Measurements from ENCODE around the gene SDK1. TPM values are rescaled to one million over a fixed set of nuclear protein-coding genes. Genes with fewer than 3 reads are reported as not detected.

Gene SDK1
- total RNA-seq, 4 donors from 2014 or later: 1.2 to 1.8 (median 1.5) TPM

DNA sequence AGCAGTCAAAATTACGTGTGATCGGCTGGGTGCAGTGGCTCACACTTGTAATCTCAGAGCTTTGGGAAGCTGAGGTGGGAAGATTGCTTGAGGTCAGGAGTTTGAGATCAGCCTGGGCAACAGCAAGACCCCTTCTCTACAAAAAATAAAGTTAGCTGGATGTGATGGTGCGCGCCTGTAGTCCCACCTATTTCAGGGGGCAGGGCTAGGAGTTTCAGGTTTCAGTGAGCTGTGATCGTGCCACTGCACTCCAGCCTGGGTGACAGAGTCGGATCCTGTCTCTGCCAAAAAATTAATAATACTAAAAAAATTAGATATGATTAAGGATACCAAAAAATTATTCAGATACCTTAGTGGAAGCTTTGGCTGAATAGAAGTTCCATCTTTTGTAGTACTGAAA lies 136.4 kb downstream of the SDK1 start:
- TF ChIP-seq, protein P1, sequence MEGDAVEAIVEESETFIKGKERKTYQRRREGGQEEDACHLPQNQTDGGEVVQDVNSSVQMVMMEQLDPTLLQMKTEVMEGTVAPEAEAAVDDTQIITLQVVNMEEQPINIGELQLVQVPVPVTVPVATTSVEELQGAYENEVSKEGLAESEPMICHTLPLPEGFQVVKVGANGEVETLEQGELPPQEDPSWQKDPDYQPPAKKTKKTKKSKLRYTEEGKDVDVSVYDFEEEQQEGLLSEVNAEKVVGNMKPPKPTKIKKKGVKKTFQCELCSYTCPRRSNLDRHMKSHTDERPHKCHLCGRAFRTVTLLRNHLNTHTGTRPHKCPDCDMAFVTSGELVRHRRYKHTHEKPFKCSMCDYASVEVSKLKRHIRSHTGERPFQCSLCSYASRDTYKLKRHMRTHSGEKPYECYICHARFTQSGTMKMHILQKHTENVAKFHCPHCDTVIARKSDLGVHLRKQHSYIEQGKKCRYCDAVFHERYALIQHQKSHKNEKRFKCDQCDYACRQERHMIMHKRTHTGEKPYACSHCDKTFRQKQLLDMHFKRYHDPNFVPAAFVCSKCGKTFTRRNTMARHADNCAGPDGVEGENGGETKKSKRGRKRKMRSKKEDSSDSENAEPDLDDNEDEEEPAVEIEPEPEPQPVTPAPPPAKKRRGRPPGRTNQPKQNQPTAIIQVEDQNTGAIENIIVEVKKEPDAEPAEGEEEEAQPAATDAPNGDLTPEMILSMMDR (IDR thresholded peaks at IDR 0.05 in 4 of 5, conservative IDR thresholded peaks at IDR 0.05 in 1 of 5): no peak
- no peak for TF ChIP-seq POLR2A (IDR thresholded peaks at IDR 0.05)
- Histone ChIP-seq H3K27ac (no peak overlapping the region), H3K9me3 (no peaks in the 10 kb centered on the region), H3K36me3 (no peaks in the 10 kb centered on the region), H3K27me3 (no peaks in the 10 kb centered on the region), H3K4me1 (no peaks in the 10 kb centered on the region), H3K4me3 (no peak overlapping the region)
- intact Hi-C loops (cut with DNase I; ENCODE audit: low total_unique reads): no loop called here
- no peak for ATAC-seq
- no peak for DNase-seq
- in situ Hi-C loops (cut with MboI; ENCODE audit: low sequenced_read_pairs in 4 of 4): no loop called here

DNA sequence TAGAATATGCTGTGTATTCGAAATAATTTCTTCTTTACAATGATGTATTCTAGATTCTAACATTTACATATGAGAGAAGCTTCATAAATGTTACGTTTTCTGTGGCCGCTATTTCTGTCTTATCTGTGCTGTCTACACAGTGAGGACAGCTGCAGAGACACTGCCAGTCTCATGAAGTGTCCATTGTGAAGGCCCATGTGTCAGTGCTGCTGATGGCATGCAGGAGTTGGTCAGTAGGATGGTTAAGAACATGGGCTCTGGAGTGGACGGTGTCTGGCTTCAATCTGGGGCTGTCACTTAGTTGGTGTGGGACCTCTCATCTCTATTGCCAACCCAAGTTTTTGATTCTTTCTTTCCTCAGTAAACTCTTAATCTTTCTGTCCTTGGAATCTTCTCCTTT lies 137.3 kb downstream of the SDK1 start:
- Histone ChIP-seq H3K4me3 (no peak overlapping the region), H3K36me3 (no peaks in the 10 kb centered on the region), H3K4me1 (no peaks in the 10 kb centered on the region), H3K9me3 (no peaks in the 10 kb centered on the region), H3K27ac (no peak overlapping the region), H3K27me3 (no peaks in the 10 kb centered on the region)
- no peak for DNase-seq
- intact Hi-C loops (cut with DNase I; ENCODE audit: low total_unique reads): no loop called here
- ATAC-seq: no peak
- in situ Hi-C loops (cut with MboI; ENCODE audit: low sequenced_read_pairs in 4 of 4): no loop called here
- TF ChIP-seq POLR2A (IDR thresholded peaks at IDR 0.05): no peak
- TF ChIP-seq, protein P1 (IDR thresholded peaks at IDR 0.05 in 4 of 5, conservative IDR thresholded peaks at IDR 0.05 in 1 of 5): no peak

DNA sequence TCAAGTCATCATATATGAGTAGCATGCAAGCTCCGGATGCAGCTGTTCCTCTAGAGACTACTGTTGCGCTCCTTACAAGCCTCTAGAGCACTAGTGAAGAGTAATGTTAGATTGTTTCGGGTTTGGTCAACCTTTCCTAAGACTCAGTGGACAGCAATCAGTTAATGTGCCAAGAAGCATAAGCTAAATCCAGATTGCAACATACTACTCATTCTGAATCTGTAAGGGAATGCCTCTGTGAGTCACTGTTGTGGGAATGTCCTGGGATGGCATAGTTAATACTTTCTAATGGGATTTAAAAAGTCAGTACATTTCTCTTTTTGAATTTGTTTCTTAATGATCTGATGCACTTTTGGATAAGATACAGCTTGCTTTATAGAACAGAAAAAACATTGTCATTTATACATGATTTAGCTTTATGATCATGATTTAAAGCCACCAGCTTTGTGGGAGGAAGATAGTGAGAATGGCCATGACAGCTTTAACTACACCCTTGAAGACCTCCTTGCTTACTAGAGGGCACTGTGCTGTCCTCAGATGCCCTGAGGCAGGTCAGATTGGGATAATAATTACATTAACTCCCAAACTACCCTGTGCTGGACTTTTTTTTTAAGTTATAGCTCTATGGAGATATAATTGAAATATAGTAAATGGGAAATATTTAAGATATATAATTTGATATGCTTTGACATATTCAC lies 138.4 kb downstream of the SDK1 start:
- Histone ChIP-seq H3K4me1 (no peaks in the 10 kb centered on the region), H3K4me3 (no peak overlapping the region), H3K9me3 (no peaks in the 10 kb centered on the region), H3K27me3 (no peaks in the 10 kb centered on the region), H3K36me3 (no peaks in the 10 kb centered on the region), H3K27ac (no peak overlapping the region)
- DNase-seq (no peak), ATAC-seq (no peak)
- in situ Hi-C loops (cut with MboI; ENCODE audit: low sequenced_read_pairs in 4 of 4): no loop called here
- intact Hi-C loops (cut with DNase I; ENCODE audit: low total_unique reads): no loop called here
- TF ChIP-seq, protein P1 (IDR thresholded peaks at IDR 0.05 in 4 of 5, conservative IDR thresholded peaks at IDR 0.05 in 1 of 5): no peak
- no peak for TF ChIP-seq POLR2A (IDR thresholded peaks at IDR 0.05)

DNA sequence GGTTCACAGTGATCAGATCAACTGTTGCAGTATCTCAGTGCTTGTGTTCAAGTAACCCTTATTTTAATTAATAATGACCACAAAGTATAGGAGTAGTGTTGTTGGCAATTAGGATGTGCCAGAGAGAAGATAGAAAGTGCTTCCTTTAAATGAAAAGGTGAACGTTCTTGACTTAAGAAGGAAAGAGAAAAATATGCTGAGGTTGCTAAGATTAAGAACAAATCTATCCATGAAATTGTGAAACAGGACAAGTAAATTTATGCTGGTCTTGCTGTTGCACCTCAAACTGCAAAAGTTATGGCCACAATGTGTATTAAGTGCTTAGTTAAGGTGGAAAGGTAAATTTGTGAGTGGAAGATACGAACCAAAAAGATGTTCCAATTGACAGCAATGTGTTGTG lies 139.5 kb downstream of the SDK1 start:
- H3K27ac ChIP-seq: no peak overlapping the region
- in situ Hi-C loops (cut with MboI; ENCODE audit: low sequenced_read_pairs in 4 of 4): no loop called here
- H3K4me1 ChIP-seq: no peaks in the 10 kb centered on the region
- TF ChIP-seq, protein P1 (IDR thresholded peaks at IDR 0.05 in 4 of 5, conservative IDR thresholded peaks at IDR 0.05 in 1 of 5): no peak
- no peak for TF ChIP-seq POLR2A (IDR thresholded peaks at IDR 0.05)
- ATAC-seq: no peak
- no peak overlapping the region for H3K4me3 ChIP-seq
- no peaks in the 10 kb centered on the region for H3K27me3 ChIP-seq
- intact Hi-C loops (cut with DNase I; ENCODE audit: low total_unique reads): no loop called here
- H3K36me3 ChIP-seq: no peaks in the 10 kb centered on the region
- H3K9me3 ChIP-seq: peaks cover 0 to 5% (median 0%) of the 10 kb centered on the region in 3 donors
- no peak for DNase-seq

DNA sequence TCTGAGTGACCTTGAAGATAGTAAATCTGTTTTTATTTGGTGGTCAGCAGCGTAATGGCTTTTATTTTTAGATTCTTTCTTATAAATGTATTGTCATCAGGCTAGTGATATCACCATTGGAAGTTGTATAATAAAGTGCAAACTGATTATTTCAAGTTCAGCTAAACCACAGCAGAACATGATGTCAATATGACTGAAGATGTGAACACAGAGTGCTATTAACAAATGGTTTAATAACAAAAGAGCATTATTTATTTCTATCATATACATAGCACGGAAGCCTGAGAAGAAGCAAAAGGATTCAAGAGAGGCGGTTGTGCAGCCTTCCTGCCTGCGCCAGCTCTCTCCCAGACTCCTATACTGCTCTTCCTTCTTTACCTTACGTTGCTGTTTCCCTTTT lies 142.7 kb downstream of the SDK1 start:
- H3K27me3 ChIP-seq: no peaks in the 10 kb centered on the region
- in situ Hi-C loops (cut with MboI; ENCODE audit: low sequenced_read_pairs in 4 of 4): no loop called here
- DNase-seq: no peak
- H3K4me1 ChIP-seq: no peaks in the 10 kb centered on the region
- H3K4me3 ChIP-seq: no peak overlapping the region
- TF ChIP-seq POLR2A (IDR thresholded peaks at IDR 0.05): no peak
- TF ChIP-seq, protein P1 (IDR thresholded peaks at IDR 0.05 in 4 of 5, conservative IDR thresholded peaks at IDR 0.05 in 1 of 5): no peak
- intact Hi-C loops (cut with DNase I; ENCODE audit: low total_unique reads): no loop called here
- H3K36me3 ChIP-seq: no peaks in the 10 kb centered on the region
- no peak overlapping the region for H3K27ac ChIP-seq
- no peak for ATAC-seq
- peaks cover 0 to 5% (median 0%) of the 10 kb centered on the region in 3 donors for H3K9me3 ChIP-seq
